Immature natural killer cell (primary cell): ENCODE measurements around the gene NFYB. TPM values are rescaled to one million over a fixed set of nuclear protein-coding genes. Genes with fewer than 3 reads are reported as not detected.
"Not testable (repeated sequence)": the region's sequence is repeated elsewhere in the genome, so short reads cannot be mapped to it uniquely, and the experiment has no call there.

Experiments
- DNase-seq, 3 donors: peaks; one replicate each; pipeline ENCODE4 v3.0.0; 2022; ENCODE audit warnings: mixed read lengths in 1 of 3
- H3K27ac Mint-ChIP-seq, 6 donors: one replicate each; pipeline ENCODE4 v1.8.0; 2020; ENCODE audit warnings: mixed read lengths in 6 of 6, mild to moderate bottlenecking in 5 of 6, inconsistent platforms in 4 of 6, moderate library complexity in 3 of 6
- H3K27me3 Mint-ChIP-seq, 3 donors: one replicate each; pipeline ENCODE4 v1.8.0; 2020 to 2021; ENCODE audit warnings: low read depth in 3 of 3, mild to moderate bottlenecking in 3 of 3, mixed read lengths in 3 of 3, moderate library complexity in 3 of 3, inconsistent platforms in 1 of 3
- H3K36me3 Mint-ChIP-seq, 3 donors: one replicate each; pipeline ENCODE4 v1.8.0; 2020; ENCODE audit warnings: mixed read lengths in 3 of 3, inconsistent platforms in 2 of 3, mild to moderate bottlenecking in 2 of 3
- H3K4me1 Mint-ChIP-seq, 2 donors: one replicate each; pipeline ENCODE4 v1.8.0; 2020; ENCODE audit warnings: inconsistent platforms in 2 of 2, mild to moderate bottlenecking in 2 of 2, mixed read lengths in 2 of 2, moderate library complexity in 1 of 2
- H3K4me3 Mint-ChIP-seq, 5 donors: one replicate each; pipeline ENCODE4 v1.8.0; 2020; ENCODE audit warnings: mild to moderate bottlenecking in 5 of 5, mixed read lengths in 5 of 5, inconsistent platforms in 3 of 5, moderate library complexity in 3 of 5
- H3K9me3 Mint-ChIP-seq, 6 donors: one replicate each; pipeline ENCODE4 v1.8.0; 2020; ENCODE audit warnings: mild to moderate bottlenecking in 6 of 6, mixed read lengths in 6 of 6, inconsistent platforms in 4 of 6, moderate library complexity in 3 of 6
- polyA plus RNA-seq, 3 donors: library from polyadenylated mRNA; unstranded; fragments of 300-500 nt; fragmentation: Illumina TruSeq; gene quantifications; one replicate each; pipeline ENCODE4 v1.2.3, GENCODE V29; 2021

Gene NFYB
- polyA plus RNA-seq, 3 donors from 2014 or later, result 26.2 to 58.7 (median 36.9) TPM

DNA sequence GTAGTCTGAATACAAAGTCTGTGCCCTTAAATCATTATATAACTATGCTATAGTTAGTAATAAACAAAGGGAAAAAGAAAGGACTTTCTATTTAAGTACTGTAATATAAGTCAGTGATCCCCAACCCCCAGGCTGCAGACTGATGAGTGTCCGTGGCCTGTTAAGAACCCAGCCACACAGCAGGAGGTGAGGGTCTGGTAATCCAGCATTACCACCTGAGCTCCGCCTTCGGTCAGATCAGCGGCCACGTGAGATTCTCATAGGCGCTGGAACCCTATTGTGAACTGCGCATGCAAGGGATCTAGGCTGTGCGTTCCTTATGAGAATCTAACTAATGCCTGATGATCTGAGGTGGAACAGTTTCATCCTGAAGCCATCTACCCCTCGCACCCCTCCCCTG, 15.7 kb downstream of the NFYB start:
- Mint-ChIP-seq H3K27ac (no peak overlapping the region), H3K9me3 (no peaks in the 10 kb centered on the region), H3K36me3 (peaks cover 20 to 30% (median 23%) of the 10 kb centered on the region in 3 donors), H3K27me3 (peaks cover 0 to 1% (median 0%) of the 10 kb centered on the region in 3 donors), H3K4me1 (peaks cover 0 to 6% of the 10 kb centered on the region in 2 donors), H3K4me3 (no peak overlapping the region)
- no peak for DNase-seq

DNA sequence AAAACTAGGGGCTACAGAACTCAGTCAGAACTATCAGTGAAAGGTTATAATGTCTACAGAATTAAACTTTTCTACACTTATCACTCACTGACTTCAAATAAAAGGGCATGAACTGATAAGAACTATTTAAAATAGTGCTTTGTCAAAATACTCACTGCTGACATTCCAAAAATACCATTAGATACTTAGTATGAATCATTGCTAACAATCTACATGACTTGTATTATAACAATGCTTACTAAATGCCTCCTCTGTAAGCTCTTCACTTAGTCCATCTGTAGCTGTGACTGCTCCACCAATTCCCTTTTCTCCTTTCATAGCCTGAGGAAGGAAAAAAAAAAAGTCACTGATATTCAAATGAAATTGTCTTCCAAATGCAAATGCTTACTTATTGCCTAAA, 17.0 kb downstream of the NFYB start:
- H3K9me3 Mint-ChIP-seq, result no peaks in the 10 kb centered on the region
- peaks cover 14 to 24% (median 17%) of the 10 kb centered on the region in 3 donors for H3K36me3 Mint-ChIP-seq
- no peaks in the 10 kb centered on the region for H3K4me1 Mint-ChIP-seq
- DNase-seq, result no peak
- no peak overlapping the region for H3K27ac Mint-ChIP-seq
- no peak overlapping the region for H3K4me3 Mint-ChIP-seq
- peaks cover 0 to 1% (median 0%) of the 10 kb centered on the region in 3 donors for H3K27me3 Mint-ChIP-seq

DNA sequence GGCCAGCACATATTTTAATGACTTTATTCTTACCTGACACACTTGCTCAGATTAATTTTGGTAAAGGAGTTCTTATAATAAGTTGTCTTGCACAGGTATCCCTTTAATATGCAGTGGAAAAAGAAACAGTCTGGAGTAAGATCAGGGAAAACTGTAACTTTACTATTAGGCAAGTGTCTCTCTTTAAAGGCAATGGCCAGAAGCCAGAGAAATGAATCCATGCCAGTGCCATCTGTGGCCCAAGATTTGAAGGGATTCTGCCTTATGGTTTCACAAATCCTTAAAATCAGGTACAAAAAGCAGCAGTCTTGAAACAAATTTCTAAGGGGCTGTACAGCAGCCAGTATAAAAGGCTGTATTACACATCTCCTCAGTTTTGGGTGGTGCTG, 22.4 kb downstream of the NFYB start:
- DNase-seq, result no peak
- H3K27ac Mint-ChIP-seq, result peak overlapping the region in 2 of 6 donors; percentile 48 to 61

DNA sequence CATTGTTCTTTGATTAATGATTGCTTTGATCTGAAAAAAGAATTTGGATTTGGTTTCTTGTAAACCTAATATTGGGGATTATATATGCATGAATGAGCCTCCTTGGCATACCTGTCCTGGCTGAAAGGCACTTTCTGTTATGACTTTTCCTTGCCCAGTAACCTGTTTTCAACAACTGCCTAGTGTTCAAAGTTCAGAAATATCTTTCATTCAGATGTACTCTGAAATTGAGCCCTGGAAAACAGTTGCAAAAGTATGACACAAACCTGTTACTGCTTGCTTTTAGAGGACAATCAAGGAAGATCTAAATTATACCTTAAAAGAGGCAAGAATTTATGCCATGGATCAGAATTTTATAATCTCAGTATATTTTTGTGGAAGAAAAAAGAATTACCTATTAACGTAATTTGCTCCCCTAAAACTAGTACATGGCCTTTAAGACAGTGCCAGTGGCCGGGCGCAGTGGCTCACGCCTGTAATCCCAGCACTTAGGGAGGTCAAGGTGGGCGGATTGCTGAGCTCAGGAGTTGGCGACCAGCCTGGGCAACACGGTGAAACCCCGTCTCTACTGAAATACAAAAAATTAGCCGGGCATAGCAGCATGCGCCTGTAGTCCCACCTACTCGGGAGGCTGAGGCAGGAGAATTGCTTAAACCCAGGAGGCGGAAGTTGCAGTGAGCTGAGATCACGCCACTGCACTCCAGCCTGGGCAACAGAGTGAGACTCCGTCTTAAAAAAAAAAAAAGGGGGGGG, 23.0 kb downstream of the NFYB start:
- not testable (repeated sequence) for H3K27me3 Mint-ChIP-seq, H3K4me3 Mint-ChIP-seq, H3K4me1 Mint-ChIP-seq, DNase-seq, H3K9me3 Mint-ChIP-seq, H3K36me3 Mint-ChIP-seq, H3K27ac Mint-ChIP-seq

More for the DNA sequence above, 22.4 kb downstream of the NFYB start:
- Mint-ChIP-seq H3K9me3 (no peaks in the 10 kb centered on the region), H3K36me3 (peaks cover 0 to 13% (median 4%) of the 10 kb centered on the region in 3 donors), H3K4me1 (peaks cover 4 to 7% of the 10 kb centered on the region in 2 donors), H3K27me3 (peaks cover 0 to 1% (median 0%) of the 10 kb centered on the region in 3 donors), H3K4me3 (no peak overlapping the region)

DNA sequence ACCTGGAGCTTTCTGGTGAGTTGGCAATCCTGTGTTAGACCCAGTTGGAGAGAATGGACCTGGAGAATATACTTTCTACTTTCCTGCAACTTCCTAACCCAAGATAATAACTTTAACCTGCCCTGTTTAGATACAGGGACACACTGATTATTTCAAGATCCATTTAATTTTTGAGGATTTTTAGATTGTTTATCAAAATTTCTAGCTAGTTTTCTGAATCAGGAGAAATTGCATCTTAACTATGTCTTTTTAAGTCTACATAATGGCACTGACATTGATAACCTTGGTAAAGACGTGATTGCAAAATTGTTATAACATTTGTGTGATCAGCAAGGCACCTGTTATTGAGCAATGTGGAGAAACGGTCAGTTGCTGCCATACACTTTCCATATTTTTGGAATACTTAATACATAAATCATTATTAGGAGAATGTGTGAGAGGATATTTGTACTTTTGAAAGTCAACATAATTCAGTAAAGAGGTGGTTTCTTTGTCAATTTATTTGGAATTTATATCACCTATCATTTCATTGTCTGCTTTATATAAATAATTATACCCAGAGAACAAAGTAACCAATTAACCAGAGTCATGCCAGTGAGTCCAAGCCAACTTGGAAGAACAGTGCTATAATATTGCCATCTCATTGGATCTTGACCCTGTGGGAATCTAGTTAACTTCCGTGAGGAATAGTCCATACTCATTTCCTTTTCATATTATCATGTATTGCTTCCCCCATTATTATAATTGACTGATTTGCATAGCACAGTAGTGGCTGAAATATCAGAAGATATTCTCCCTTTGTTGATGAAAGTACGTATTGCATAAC, 28.4 kb downstream of the NFYB start:
- H3K27ac Mint-ChIP-seq, result no peak overlapping the region
- H3K9me3 Mint-ChIP-seq, result no peaks in the 10 kb centered on the region
- H3K36me3 Mint-ChIP-seq, result peaks cover 0 to 11% (median 5%) of the 10 kb centered on the region in 3 donors
- no peaks in the 10 kb centered on the region for H3K27me3 Mint-ChIP-seq
- peaks cover 14 to 19% of the 10 kb centered on the region in 2 donors for H3K4me1 Mint-ChIP-seq
- DNase-seq, result no peak
- H3K4me3 Mint-ChIP-seq, result peak overlapping the region in 1 of 5 donors; percentile 28

DNA sequence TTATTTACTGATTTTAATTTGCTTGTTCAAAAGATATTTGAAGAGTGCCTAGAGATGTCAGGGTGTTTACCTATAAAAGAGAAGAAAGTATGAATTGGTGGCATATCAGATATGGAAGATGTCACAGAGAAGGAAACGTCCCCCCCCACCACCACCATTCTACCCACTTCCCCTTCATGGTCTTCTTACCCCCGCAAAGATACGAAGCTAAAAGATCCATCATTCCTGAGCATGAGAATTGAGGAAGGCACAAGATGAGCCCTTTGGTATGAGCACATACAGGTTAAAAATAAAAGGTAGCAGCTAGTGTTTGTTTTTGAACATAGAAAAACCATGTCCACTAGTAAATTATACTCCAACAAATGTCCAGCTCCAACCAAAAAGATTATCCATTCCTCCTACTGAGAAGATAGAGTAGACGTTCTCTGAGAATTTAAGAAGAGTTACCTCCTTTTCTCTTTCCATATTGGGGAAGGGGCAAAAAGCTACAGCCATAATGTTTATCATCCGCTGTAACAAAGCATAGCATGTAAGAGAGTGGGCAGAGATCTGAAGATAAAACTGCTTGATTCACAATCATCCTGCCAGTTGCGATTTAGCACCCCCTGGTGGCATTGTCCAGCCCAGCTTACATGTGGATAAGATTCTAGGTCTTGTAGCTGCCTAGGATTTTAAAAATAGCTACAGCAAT, 29.1 kb downstream of the NFYB start:
- Mint-ChIP-seq H3K27ac (peak overlapping the region in 3 of 6 donors; percentile 28 to 68 (median 51)), H3K36me3 (peaks cover 0 to 11% (median 5%) of the 10 kb centered on the region in 3 donors), H3K4me3 (peak overlapping the region in 2 of 5 donors; percentile 28 to 54)

DNA sequence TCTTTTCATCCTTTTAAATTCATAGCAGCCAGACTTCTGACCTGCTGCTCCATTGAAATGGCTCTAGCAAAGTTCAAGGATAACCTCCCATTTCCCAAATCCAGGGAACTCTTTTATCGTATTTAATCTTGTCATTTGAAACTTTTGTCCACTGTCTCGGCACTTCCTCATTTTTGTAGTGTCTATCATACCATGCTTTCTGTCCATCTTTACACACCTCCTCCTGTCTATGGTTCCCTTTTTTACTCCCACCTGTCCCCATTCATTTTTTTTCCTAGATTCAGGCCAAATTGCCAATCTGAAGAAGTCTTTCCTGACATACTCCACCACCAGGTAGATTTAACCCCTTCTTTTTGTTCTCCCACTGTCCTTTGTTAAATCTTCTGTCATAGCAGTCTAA, 31.0 kb downstream of the NFYB start:
- H3K27ac Mint-ChIP-seq, result no peak overlapping the region
- no peaks in the 10 kb centered on the region for H3K9me3 Mint-ChIP-seq
- H3K36me3 Mint-ChIP-seq, result peaks cover 3 to 15% (median 12%) of the 10 kb centered on the region in 3 donors
- no peak overlapping the region for H3K4me3 Mint-ChIP-seq
- DNase-seq, result no peak
- H3K4me1 Mint-ChIP-seq, result peaks cover 14 to 19% of the 10 kb centered on the region in 2 donors
- H3K27me3 Mint-ChIP-seq, result no peaks in the 10 kb centered on the region

More for the DNA sequence above, 29.1 kb downstream of the NFYB start:
- Mint-ChIP-seq H3K27me3 (no peaks in the 10 kb centered on the region), H3K4me1 (peaks cover 14 to 19% of the 10 kb centered on the region in 2 donors), H3K9me3 (no peaks in the 10 kb centered on the region)
- DNase-seq, result peak; percentile 66 to 69 (median 67)

DNA sequence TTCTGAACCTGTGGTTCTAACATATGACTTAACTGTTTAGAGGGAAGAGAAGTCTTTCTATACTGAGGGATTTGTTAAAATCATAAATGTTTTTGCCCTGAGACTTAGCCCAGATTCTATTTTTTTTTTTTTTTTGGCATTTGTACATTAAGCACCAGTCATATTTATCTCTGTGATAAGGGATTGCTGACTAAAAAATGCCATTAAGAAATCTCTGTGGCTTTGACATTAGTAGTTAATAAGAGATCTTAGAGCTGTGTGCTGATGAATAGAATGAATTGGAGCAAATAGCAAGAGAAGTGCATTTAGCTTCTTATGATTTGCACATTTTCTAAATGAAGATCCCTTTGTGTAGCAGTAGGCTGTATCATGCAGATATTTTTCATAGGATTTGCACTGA, 32.5 kb downstream of the NFYB start:
- peaks cover 10 to 11% of the 10 kb centered on the region in 2 donors for H3K4me1 Mint-ChIP-seq
- peaks cover 6 to 20% (median 18%) of the 10 kb centered on the region in 3 donors for H3K36me3 Mint-ChIP-seq
- no peak overlapping the region for H3K4me3 Mint-ChIP-seq
- no peak for DNase-seq
- no peaks in the 10 kb centered on the region for H3K27me3 Mint-ChIP-seq
- no peaks in the 10 kb centered on the region for H3K9me3 Mint-ChIP-seq
- H3K27ac Mint-ChIP-seq, result no peak overlapping the region

DNA sequence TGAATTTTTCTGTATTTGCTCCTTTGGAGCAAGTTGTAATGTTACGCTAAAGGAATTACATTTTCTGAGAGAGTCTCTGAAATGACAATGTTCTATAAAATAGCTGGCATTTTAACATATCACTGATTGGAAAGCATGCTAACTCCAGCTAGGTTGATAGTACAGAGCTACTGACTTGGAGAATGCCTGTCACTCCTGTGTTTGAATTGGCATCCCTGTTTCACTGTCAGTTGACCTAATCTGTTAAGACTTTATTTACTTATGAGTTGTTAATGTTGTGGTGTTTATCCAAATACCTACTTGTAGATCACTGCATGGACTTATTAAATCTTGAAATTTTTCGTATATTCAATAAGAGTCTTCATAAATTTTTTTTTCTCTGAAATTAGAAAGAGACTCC, 40.1 kb downstream of the NFYB start:
- Mint-ChIP-seq H3K27me3 (no peaks in the 10 kb centered on the region), H3K4me3 (no peak overlapping the region), H3K27ac (no peak overlapping the region), H3K9me3 (no peaks in the 10 kb centered on the region), H3K36me3 (peaks cover 31 to 44% (median 35%) of the 10 kb centered on the region in 3 donors), H3K4me1 (no peaks in the 10 kb centered on the region)
- DNase-seq, result no peak

DNA sequence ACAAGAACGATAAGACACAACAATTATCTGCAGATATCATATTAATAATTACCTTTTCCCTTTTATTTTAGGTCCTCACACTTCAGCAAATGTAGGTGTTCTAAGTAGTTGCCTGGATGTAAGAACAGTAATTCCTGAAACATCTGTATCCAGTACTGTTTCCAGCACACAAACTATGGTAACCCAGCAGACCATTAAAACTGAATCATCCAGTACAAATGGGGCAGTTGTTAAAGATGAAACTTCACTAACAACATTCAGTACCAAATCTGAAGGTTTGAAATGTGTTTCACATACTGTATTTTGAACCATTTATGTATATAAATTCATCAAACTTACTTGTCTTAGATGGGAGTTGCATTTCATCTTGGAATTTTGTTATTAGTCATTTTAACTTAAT, 42.7 kb downstream of the NFYB start:
- H3K36me3 Mint-ChIP-seq, result peaks cover 25 to 39% (median 31%) of the 10 kb centered on the region in 3 donors
- no peaks in the 10 kb centered on the region for H3K9me3 Mint-ChIP-seq
- no peak overlapping the region for H3K4me3 Mint-ChIP-seq
- H3K27ac Mint-ChIP-seq, result no peak overlapping the region
- no peak for DNase-seq
- no peaks in the 10 kb centered on the region for H3K27me3 Mint-ChIP-seq
- H3K4me1 Mint-ChIP-seq, result no peaks in the 10 kb centered on the region

DNA sequence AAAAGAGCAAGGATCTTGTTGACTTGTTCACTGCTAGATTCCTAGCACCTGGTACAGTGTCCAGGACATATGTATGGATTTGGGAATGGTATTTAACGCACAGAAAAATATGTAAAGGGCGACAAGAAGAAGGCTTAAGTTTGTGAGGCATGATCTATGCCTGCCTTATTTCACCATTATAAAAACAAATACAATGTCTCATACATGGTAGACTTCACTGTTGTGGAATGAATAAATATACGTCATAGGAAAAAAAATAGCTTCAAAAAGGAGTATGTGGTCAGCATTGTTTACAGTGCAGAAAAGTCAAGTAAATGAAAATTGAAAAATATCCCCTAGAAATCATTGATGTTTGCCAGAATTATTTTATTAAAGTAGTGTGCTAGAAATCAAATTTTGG, 43.7 kb downstream of the NFYB start:
- Mint-ChIP-seq H3K4me3 (no peak overlapping the region), H3K9me3 (no peaks in the 10 kb centered on the region)
- no peak for DNase-seq

DNA sequence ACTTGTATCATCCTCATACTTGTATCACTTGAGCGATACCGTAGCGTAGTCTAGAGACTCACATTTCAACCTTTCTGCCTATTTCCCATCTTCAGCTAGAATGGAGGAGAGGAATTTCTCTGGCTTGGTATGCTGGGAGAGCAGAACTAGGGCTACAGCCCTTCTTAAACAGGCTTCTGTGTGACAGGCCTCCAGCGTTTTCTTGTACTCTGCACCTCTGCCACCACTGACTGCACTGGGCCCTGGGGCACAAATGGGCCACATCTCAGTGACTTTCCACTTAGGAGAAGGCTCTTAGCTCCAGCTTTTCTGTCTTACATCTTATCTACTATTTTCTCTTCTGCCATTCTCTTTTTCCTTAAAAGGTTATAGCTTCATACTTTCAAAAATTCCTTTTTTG, 46.9 kb downstream of the NFYB start:
- H3K27ac Mint-ChIP-seq, result peak overlapping the region in 1 of 6 donors; percentile 8
- peaks cover 18 to 41% (median 27%) of the 10 kb centered on the region in 3 donors for H3K36me3 Mint-ChIP-seq

More for the DNA sequence above, 43.7 kb downstream of the NFYB start:
- no peaks in the 10 kb centered on the region for H3K4me1 Mint-ChIP-seq
- peaks cover 28 to 48% (median 37%) of the 10 kb centered on the region in 3 donors for H3K36me3 Mint-ChIP-seq
- H3K27me3 Mint-ChIP-seq, result no peaks in the 10 kb centered on the region
- no peak overlapping the region for H3K27ac Mint-ChIP-seq

DNA sequence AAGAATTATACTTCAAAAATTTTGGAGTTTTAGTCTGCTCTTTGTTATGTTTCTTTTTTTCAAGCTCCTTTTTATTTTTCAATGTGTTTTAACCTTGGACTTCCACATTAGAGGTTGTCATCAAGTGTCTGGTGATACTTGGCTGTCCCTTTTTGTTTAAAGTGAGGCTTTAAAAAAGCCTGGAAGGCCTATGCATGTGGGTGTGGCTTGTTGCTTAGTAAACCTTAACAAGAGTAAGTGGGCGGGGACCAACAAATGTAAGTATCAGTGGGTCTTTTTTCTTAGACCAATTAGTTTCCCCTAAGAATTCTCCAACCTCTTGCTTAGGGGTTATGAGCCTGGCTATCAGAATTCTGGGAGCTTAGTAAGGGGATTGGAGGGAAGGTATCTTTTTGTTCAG, 47.3 kb downstream of the NFYB start:
- Mint-ChIP-seq H3K36me3 (peaks cover 18 to 46% (median 27%) of the 10 kb centered on the region in 3 donors), H3K9me3 (no peaks in the 10 kb centered on the region), H3K27ac (no peak overlapping the region), H3K4me1 (no peaks in the 10 kb centered on the region), H3K27me3 (peaks cover 0 to 1% (median 0%) of the 10 kb centered on the region in 3 donors), H3K4me3 (no peak overlapping the region)
- no peak for DNase-seq

More for the DNA sequence above, 46.9 kb downstream of the NFYB start:
- Mint-ChIP-seq H3K27me3 (no peaks in the 10 kb centered on the region), H3K4me1 (no peaks in the 10 kb centered on the region), H3K4me3 (no peak overlapping the region), H3K9me3 (no peaks in the 10 kb centered on the region)
- no peak for DNase-seq
